GM21619 (cell line): ENCODE data around the gene DUSP22.

Source experiments
- ATAC-seq: cut with Tn5 transposase; IDR thresholded peaks from one replicate; pipeline ENCODE4 v1.9.1; 2021; ENCODE audit not compliant: unreplicated experiment

DUSP22 gene

DNA sequence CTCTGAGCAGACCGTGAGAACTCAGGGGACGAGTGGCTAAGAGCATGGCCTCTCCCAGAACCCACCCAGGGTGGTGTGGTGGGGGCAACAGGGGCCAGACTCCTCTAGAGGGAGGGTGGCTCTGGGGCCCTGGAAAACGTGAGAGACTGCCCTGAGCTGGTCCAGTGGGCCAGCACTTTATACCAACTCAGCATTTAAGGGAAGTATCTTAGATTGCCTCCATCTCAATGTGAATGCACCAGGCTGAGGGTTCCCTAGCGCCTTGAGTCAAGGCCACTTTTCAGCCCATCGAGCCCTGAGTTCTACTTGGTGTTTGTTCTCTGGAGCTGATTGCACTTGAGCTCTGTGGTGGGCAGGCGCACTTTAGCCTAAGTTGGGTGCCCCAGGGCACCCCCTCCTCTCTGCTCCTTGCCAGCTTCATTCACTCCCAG lies 57.2 kb downstream of the DUSP22 start:
- ATAC-seq: no peak

DNA sequence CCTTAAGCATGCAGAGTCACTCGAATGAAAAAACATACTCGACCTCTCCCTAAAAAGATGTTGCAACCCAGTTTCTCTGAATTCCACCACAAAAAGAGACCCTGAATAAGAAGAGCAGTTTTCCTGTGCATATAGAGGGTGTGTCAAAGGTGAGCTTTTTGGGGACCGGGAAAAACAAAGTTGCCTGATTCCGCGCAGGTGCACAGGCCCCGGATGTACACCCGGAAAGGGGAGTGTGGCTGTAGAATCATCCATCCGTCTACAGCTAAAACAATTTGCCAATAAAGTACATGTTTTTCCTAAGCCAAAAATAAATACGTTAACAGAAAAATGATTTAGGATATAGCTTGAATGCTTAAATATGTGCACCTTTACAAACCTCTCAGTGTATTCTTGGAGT lies 58.1 kb downstream of the DUSP22 start:
- ATAC-seq: no peak

GRCh38 chr6:351011-351866 lies 59.0 kb downstream of the DUSP22 start:
- ATAC-seq: no peak

DNA sequence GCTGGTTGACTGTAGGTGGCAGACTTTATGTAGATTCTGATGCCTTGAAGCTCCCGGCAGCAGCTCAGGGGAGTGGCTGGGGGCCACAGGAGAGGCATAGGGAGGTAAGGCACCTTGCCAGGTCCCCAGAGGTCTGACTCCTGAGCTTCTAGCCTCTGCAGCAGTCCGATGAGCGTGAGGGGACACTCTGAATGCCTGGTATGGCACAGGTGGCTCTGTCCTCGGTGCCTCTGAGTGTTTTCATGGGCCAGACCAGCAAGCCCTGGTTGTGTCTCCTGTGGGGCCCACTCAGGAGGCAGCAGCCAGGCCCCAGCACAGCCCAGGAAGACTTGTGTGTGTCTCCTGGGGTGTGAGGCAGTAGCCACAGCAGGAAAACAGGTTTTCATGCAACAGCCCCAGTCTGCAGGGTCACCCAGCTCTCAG lies 59.6 kb downstream of the DUSP22 start:
- no peak for ATAC-seq

- no peak for ATAC-seq
Measured at GRCh38 chr6:352474-352873, 60.2 kb downstream of the DUSP22 start.

GRCh38 chr6:352896-353470 lies 60.7 kb downstream of the DUSP22 start:
- no peak for ATAC-seq

DNA sequence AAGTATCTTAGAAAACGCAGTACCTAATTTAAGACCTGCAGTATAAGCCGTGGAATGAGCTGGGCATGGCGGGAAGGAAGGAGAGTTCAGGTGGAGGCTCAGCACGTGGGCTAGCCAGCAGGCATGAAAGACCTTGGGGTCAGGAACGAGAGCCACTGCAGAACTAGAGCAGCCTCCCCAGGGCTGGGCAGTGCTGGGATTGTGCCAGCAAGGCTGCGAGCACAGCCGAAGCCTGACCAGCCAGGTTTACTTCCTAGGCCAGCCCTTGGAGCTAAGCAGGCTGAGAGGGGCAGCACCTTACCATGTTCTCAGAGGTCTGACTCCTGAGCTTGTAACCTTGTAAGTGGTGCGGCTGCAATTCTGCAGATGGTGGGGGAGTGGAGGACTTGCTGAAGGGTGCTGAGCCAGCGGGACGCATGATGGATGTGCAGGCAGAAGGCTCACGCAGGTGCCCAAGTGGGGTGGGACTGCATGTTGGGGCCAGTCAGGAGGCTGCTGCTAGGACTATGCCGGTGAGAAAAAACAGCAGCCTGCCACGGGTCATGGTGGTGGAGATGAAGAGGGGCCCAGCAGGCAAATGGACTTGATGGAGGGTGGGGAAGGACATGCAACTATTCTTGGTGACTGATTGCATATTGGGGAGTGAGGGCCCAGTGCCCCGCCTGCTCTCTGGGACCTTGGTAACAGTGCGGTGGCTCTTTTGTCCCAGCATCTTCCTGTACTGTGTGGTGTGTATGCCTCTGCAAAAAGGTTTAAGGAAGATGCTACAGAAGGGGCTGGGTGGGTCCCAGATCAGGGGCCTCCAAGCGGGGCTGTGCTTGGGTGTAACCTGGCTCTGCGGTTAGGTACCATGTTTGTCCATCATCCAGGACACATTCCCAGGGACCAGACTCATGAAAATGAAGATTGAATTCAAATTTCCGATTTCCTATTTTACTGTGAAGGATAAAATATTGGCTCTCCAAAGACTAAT lies 61.6 kb downstream of the DUSP22 start:
- no peak for ATAC-seq

GRCh38 chr6:354631-355280 lies 62.5 kb downstream of the DUSP22 start:
- ATAC-seq: no peak

DNA sequence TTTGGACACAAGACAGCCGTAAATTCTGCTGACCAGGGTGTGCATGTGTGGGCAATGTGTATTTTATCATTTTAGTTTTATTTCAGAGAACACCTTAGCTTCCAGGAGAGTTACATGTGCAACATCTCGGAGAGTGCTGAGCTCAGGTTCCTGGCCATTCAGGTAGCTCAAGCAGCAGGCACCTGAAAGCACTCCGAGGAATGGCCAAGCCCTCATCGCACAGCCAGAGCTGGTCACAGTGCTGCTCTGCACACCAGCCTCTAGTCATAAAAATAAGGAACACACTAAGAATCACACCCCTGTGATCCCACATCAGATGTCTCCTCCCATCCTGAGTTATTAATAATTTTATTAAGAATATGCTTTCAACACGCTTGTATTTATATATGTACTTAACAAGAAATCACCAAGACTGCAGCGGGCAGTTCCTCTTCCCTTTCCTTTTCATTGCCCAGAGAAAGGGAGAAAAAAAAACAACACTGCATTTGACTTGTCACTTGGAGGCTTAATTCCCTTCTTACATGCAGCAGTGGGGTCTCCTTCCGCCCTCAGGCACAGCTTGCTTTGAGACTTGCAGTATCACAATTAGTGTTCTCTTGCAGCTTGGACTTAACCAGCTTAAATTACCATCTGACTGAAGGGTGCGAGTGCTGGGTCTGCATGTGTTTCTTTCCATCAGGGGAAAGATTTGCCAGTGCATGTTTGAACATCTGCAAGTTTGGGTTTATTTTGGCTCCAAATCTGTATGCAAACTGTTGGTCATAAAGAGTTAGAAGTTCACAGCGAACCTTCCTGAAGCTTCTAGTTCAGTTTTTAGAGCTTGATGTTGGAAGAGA lies 63.3 kb downstream of the DUSP22 start:
- ATAC-seq: no peak

DNA sequence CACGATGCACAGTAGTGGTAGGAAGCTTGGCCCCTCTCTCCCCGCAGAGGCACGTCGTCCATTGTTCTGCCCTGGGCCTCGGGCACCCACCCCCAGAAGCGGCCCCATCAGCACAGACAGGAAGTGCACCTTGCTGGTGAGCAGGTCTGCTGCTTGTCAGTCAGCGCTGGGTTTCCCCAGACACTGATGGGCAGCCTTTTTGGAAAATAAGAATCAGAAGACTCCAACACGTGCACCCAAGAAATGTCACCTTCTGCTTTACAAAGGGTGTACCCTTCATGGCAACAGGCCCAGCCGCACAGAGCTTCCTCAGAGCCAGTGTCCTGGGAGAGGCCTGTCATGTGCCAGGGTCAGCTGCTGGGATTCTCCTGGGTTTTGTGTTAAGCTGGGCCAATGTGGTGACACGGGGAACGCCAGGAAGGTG lies 64.6 kb downstream of the DUSP22 start:
- ATAC-seq: peak; percentile 42

DNA sequence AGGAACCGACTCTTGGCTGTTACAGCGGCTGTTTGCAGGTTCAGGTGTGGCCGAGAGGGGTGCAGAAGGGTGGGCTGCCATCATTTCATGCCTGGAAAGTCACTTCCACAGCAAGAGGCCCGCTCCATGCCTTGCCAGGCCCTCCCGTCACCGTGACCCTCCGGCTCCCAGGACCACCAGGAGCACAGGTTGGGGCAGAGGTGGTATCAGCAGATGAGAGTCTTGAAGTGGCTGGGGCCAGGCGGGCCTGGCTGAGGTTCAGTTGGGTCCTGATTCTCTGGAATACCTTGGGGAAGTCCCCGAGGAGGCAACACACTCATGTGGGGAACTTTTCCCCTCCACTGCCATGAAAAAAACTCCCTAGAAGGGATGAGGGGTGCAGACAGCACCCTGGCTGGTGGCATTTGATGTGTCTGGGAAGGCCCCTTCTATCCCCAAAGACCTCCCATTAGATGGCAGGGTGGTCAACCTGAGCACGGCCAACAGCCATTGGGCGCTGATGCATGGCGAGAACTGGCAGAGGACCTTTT lies 65.0 kb downstream of the DUSP22 start:
- ATAC-seq: no peak

GRCh38 chr6:357791-358341 lies 65.6 kb downstream of the DUSP22 start:
- ATAC-seq: no peak

GRCh38 chr6:358432-358831 lies 66.1 kb downstream of the DUSP22 start:
- ATAC-seq: no peak

GRCh38 chr6:358847-359246 lies 66.6 kb downstream of the DUSP22 start:
- no peak for ATAC-seq

DNA sequence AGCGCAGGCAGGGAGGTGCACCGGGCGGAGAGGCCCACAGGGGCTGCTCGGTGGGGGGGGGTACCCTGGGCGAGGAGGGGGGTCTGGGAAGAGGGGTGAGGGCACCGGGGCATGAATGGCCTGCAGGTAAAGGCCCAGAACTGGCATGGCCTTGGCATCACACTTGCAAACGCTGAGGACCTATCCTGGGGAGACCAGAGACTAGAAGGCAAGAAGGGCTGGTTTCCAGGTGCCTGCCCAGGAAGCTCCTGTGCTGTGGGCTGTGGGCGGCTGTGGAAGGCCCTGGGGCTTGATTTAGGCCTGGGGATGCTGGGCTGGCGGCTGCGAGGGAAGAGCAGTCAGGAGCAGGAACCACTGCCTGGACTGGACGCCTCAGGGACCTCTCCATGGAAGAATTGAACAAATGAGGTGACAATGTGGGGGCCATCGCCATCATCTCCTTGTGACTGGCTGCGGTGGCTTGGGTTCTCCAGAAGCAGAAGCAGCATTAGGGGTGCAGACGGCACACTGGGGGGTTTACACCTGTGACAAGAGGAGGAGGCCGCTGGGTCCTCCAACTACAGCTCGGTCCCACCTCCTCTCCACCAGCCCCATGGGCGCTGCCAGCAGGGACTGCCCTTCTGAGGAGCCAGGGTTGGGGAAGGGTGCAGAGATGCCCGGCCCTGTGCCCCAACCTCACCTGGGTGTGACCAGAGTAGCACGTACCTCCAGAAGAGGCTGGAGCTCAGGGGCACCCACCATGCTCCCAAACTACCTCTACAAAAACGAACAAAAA lies 67.2 kb downstream of the DUSP22 start:
- no peak for ATAC-seq

DNA sequence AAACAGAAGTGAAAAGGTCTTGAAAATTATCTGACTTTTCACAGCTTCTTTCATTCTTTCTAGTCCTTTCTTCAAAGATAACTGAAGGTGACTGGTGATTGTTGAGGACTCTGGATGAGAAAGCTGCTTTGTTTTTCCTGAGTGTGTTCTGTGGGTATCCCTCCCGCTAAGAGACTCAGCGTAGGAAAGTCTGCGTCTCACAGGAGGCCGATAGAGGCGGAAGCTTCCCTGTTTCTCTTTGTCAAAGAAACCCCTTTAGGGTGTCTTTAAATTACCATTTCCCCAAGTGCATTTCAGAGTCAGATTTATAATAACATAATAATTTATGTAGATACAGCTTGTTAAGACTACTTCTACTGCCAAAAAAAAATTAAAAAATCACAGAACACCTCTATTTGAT lies 68.1 kb downstream of the DUSP22 start:
- ATAC-seq: no peak

GRCh38 chr6:360764-361373 lies 68.6 kb downstream of the DUSP22 start:
- no peak for ATAC-seq

- no peak for ATAC-seq
Measured at GRCh38 chr6:361411-362132, 69.3 kb downstream of the DUSP22 start.
